ENCODE results near the gene SPRR4.

GRCh38 chr1:152999818-153000217, 29.4 kb downstream of the SPRR4 start:
- TF ChIP-seq CTCF (conservative IDR thresholded peaks at IDR 0.05; ENCODE audit: low read depth in 2 of 2), result no peak
- TF ChIP-seq EZH2 (IDR thresholded peaks at IDR 0.05; ENCODE audit: low read depth, unreplicated experiment), result no peak

Data from GM23338 (cell line).